Upper lobe of left lung (tissue), 6 donors: ENCODE results near the gene STK4. TPM values are rescaled to one million over a fixed set of nuclear protein-coding genes. Genes with fewer than 3 reads are reported as not detected.

ENCODE experiments used
- ATAC-seq, 2 donors: fragments of 200-7000 bp; cut with Tn5 transposase; one replicate each; pipeline ENCODE4 v1.9.1; 2022; ENCODE audit warnings: mild to moderate bottlenecking in 2 of 2, moderate library complexity in 2 of 2; ENCODE audit not compliant: low FRiP score in 2 of 2
- DNase-seq, 2 donors: peaks; one replicate each; pipeline ENCODE4 v3.0.0-alpha.2; 2019 to 2020
- H3K27ac ChIP-seq, 4 donors: fragments of 200-600 bp; sonication (generic); one replicate each; pipeline ENCODE4 v1.5.1; 2016 to 2019
- H3K27me3 ChIP-seq, 4 donors: fragments of 200-600 bp; sonication (generic); one replicate each; pipeline ENCODE4 v1.5.1; 2017 to 2019
- H3K36me3 ChIP-seq, 4 donors: fragments of 200-600 bp; sonication (generic); one replicate each; pipeline ENCODE4 v1.5.1; 2016 to 2019
- H3K4me1 ChIP-seq, 4 donors: fragments of 200-600 bp; sonication (generic); one replicate each; pipeline ENCODE4 v1.5.1; 2018 to 2019
- H3K4me3 ChIP-seq, 4 donors: fragments of 200-600 bp; sonication (generic); one replicate each; pipeline ENCODE4 v1.5.1; 2017 to 2019; ENCODE audit warnings: mild to moderate bottlenecking in 2 of 4, moderate library complexity in 1 of 4
- H3K9me3 ChIP-seq, 4 donors: fragments of 200-600 bp; sonication (generic); one replicate each; pipeline ENCODE4 v1.5.1; 2018 to 2019
- EP300 ChIP-seq, 4 donors: sonication (generic); formaldehyde crosslinking; IDR thresholded peaks; one replicate each; pipeline ENCODE4 v1.5.1; 2017; ENCODE audit warnings: antibody characterized with exemption in 4 of 4, control low read depth in 2 of 4
- POLR2A ChIP-seq, 4 donors: fragments of 450-650 bp; IDR thresholded peaks; one replicate each; pipeline ENCODE4 v1.5.1; 2016 to 2017; ENCODE audit warnings: antibody characterized with exemption in 4 of 4, mild to moderate bottlenecking in 2 of 4
- POLR2AphosphoS5 ChIP-seq, 2 donors: sonication (generic); formaldehyde crosslinking; IDR thresholded peaks; one replicate each; pipeline ENCODE4 v1.5.1; 2017; ENCODE audit warnings: antibody characterized with exemption in 2 of 2
- WGBS, 2 donors: methylation state at CpG; one replicate each; pipeline ENCODE4 v1.1.5; 2017 to 2018; 5-methylcytosine and 5-hydroxymethylcytosine counted together
- total RNA-seq, 6 donors: library from RNA; depleted of rRNA in 4 of 6; stranded (reverse); fragments of >200 nt in 4 of 6; gene quantifications; one replicate each; pipeline versions ENCODE4 v1.1.0 to v1.2.1, GENCODE V29; 2016 to 2021
- TF ChIP-seq, protein P1 (sequence below), 6 experiments: fragments of 450-650 bp in 4 of 6; fragments of 200-600 bp in 2 of 6; sonication (generic) in 2 of 6; IDR thresholded peaks; one replicate each; pipeline ENCODE4 v1.5.1; 2016 to 2019; ENCODE audit warnings: antibody characterized with exemption in 6 of 6
- donor health status: DM: no; HTN: no; CAD: no; lungs with moderate emphysema.
- donor health status: DM: no; HTN: yes; CAD: no; lungs with severe emphysema.

Gene STK4
- total RNA-seq, 6 donors from 2014 or later = 31.0 to 76.1 (median 44.1) TPM

DNA sequence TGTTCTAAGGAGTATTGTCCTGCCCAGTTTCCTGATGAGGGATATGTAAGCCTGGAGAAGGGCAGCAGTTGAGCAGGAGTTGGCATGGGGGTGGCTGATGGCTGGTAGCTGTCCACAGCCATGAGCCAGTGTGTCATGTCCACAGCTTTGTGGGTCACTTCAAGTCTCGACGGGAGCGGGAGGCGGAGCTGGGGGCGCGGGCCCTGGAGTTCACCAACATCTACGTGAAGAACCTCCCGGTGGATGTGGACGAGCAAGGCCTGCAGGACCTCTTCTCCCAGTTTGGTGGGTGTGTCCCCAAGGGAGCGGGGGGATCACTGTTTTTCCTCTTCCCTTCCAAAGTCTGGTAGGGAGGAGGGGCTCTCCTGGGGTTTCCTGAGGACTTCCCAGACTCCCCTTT, 47.6 kb upstream of the STK4 start:
- no peaks in the 10 kb centered on the region for H3K9me3 ChIP-seq
- H3K4me1 ChIP-seq = no peaks in the 10 kb centered on the region
- TF ChIP-seq, protein P1, sequence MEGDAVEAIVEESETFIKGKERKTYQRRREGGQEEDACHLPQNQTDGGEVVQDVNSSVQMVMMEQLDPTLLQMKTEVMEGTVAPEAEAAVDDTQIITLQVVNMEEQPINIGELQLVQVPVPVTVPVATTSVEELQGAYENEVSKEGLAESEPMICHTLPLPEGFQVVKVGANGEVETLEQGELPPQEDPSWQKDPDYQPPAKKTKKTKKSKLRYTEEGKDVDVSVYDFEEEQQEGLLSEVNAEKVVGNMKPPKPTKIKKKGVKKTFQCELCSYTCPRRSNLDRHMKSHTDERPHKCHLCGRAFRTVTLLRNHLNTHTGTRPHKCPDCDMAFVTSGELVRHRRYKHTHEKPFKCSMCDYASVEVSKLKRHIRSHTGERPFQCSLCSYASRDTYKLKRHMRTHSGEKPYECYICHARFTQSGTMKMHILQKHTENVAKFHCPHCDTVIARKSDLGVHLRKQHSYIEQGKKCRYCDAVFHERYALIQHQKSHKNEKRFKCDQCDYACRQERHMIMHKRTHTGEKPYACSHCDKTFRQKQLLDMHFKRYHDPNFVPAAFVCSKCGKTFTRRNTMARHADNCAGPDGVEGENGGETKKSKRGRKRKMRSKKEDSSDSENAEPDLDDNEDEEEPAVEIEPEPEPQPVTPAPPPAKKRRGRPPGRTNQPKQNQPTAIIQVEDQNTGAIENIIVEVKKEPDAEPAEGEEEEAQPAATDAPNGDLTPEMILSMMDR (IDR thresholded peaks at IDR 0.05) = no peak
- TF ChIP-seq POLR2AphosphoS5 (IDR thresholded peaks at IDR 0.05) (no peak), POLR2A (IDR thresholded peaks at IDR 0.05) (no peak), EP300 (IDR thresholded peaks at IDR 0.05) (no peak)
- no peaks in the 10 kb centered on the region for H3K27me3 ChIP-seq
- ATAC-seq = no peak
- DNase-seq = peak in 1 of 2 donors; percentile 72
- no peak overlapping the region for H3K4me3 ChIP-seq
- WGBS, 2 donors = 90 to 93% methylated on average over 6 to 10 of the region's 10 CpGs
- no peak overlapping the region for H3K27ac ChIP-seq
- peaks cover 0 to 20% (median 9%) of the 10 kb centered on the region in 4 donors for H3K36me3 ChIP-seq

DNA sequence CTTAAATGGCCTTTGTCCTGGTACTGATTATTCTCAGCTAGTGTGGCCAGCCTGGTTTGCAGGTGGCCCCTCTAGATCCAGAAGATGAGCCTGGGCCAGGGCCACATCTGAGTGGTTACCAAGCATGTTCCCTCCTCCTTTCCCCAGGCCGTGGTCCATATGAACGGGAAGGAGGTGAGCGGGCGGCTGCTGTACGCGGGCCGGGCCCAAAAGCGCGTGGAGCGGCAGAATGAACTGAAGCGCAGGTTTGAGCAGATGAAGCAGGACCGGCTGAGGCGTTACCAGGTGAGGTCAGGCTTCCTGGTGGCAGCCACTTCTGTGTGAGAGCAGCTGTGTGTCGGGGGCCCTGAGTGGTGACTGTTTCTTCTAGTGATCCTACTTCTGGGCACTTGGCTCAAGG, 44.9 kb upstream of the STK4 start:
- WGBS, 2 donors = 93 to 98% methylated on average over 12 to 14 of the region's 14 CpGs
- H3K9me3 ChIP-seq = no peaks in the 10 kb centered on the region
- DNase-seq = peak in 1 of 2 donors; percentile 72
- no peaks in the 10 kb centered on the region for H3K27me3 ChIP-seq
- no peaks in the 10 kb centered on the region for H3K4me1 ChIP-seq
- peaks cover 0 to 26% (median 14%) of the 10 kb centered on the region in 4 donors for H3K36me3 ChIP-seq
- H3K27ac ChIP-seq = no peak overlapping the region
- TF ChIP-seq POLR2AphosphoS5 (IDR thresholded peaks at IDR 0.05) = no peak
- no peak for TF ChIP-seq POLR2A (IDR thresholded peaks at IDR 0.05)
- TF ChIP-seq, protein P1 (IDR thresholded peaks at IDR 0.05) = no peak
- TF ChIP-seq EP300 (IDR thresholded peaks at IDR 0.05) = no peak
- H3K4me3 ChIP-seq = no peak overlapping the region
- no peak for ATAC-seq

DNA sequence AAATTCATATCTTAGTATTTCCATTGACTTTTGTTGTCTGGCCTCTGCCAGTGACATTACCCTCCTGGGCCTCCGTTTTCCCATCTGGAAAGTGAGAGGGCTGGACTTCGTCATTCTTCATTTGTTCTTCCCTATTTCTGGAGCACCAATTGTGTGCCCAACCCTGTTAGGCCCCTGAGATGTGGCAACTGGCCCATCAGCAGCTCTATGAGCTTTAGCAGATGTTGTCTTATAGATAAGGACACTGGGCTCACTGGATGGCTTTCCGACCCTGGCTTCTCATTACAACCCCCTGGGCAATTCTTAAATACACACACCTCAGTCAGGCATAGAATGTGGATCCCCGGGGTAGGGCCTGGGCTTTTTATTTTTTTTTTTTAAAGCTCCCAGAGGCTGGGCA, 41.8 kb upstream of the STK4 start:
- TF ChIP-seq, protein P1 (IDR thresholded peaks at IDR 0.05) = no peak
- no peak for TF ChIP-seq POLR2AphosphoS5 (IDR thresholded peaks at IDR 0.05)
- no peak for TF ChIP-seq POLR2A (IDR thresholded peaks at IDR 0.05)
- no peak for TF ChIP-seq EP300 (IDR thresholded peaks at IDR 0.05)
- no peak overlapping the region for H3K4me3 ChIP-seq
- H3K27ac ChIP-seq = no peak overlapping the region
- no peaks in the 10 kb centered on the region for H3K4me1 ChIP-seq
- ATAC-seq (no peak), DNase-seq (no peak)
- H3K9me3 ChIP-seq = no peaks in the 10 kb centered on the region
- H3K36me3 ChIP-seq = peaks cover 0 to 26% (median 14%) of the 10 kb centered on the region in 4 donors
- H3K27me3 ChIP-seq = no peaks in the 10 kb centered on the region
- WGBS, 2 donors = 90% methylated on average over 4 of the region's 4 CpGs

DNA sequence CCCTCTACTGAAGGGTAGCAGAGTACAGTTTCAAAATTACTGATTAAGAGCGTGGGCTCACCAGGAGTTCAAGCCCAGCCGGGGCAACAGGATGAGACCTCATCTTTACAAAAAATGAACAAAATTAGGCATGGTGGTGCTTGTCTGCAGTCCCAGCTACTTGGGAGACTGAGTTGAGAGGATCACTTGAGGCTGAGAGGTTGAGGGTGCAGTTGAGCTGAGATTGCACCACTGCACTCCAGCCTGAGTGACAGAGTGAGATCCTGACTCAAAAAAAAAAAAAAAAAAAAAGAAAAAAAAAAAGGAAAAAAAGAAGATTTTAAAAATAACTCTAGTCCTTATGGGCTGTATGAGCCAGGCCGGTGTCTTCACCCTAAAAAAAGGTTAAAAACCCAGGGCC, 37.7 kb upstream of the STK4 start:
- H3K36me3 ChIP-seq = peaks cover 0 to 27% (median 10%) of the 10 kb centered on the region in 4 donors
- WGBS, 2 donors = 52 to 78% methylated on average over 3 of the region's 3 CpGs

More for the DNA sequence above, 37.7 kb upstream of the STK4 start:
- Histone ChIP-seq H3K4me3 (no peak overlapping the region), H3K9me3 (no peaks in the 10 kb centered on the region), H3K27me3 (no peaks in the 10 kb centered on the region), H3K27ac (no peak overlapping the region), H3K4me1 (no peaks in the 10 kb centered on the region)
- ATAC-seq (no peak), DNase-seq (peak in 1 of 2 donors; percentile 63)
- TF ChIP-seq, protein P1 (IDR thresholded peaks at IDR 0.05) = no peak
- TF ChIP-seq POLR2AphosphoS5 (IDR thresholded peaks at IDR 0.05) (no peak), EP300 (IDR thresholded peaks at IDR 0.05) (no peak), POLR2A (IDR thresholded peaks at IDR 0.05) (no peak)
